ENCODE results near the gene SLC25A25.

DNA sequence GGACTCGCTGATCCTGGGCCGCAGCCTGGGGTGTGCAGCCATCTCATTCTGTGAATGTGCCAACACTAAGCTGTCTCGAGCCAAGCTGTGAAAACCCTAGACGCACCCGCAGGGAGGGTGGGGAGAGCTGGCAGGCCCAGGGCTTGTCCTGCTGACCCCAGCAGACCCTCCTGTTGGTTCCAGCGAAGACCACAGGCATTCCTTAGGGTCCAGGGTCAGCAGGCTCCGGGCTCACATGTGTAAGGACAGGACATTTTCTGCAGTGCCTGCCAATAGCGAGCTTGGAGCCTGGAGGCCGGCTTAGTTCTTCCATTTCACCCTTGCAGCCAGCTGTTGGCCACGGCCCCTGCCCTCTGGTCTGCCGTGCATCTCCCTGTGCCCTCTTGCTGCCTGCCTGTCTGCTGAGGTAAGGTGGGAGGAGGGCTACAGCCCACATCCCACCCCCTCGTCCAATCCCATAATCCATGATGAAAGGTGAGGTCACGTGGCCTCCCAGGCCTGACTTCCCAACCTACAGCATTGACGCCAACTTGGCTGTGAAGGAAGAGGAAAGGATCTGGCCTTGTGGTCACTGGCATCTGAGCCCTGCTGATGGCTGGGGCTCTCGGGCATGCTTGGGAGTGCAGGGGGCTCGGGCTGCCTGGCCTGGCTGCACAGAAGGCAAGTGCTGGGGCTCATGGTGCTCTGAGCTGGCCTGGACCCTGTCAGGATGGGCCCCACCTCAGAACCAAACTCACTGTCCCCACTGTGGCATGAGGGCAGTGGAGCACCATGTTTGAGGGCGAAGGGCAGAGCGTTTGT lies 39.6 kb downstream of the SLC25A25 start:
- TF ChIP-seq POLR2A (IDR thresholded peaks at IDR 0.05) (no peak), CTCF (IDR thresholded peaks at IDR 0.05) (no peak)

Measured in esophagus squamous epithelium (tissue), 4 donors.